Heart right ventricle (tissue), 16 donors: ENCODE results near the gene RAB11FIP5. TPM values are rescaled to one million over a fixed set of nuclear protein-coding genes. Genes with fewer than 3 reads are reported as not detected.
"Not testable (repeated sequence)": the region's sequence is repeated elsewhere in the genome, so short reads cannot be mapped to it uniquely, and the experiment has no call there.

ENCODE experiments used
- ATAC-seq, 8 donors: fragments of 200-7000 bp; cut with Tn5 transposase; one replicate each; pipeline ENCODE4 v1.9.1; 2020; ENCODE audit warnings: mild to moderate bottlenecking in 8 of 8, moderate library complexity in 8 of 8, moderate number of reproducible peaks in 1 of 8
- DNase-seq, 2 donors: peaks; one replicate each; pipeline ENCODE4 v3.0.0-alpha.2; 2020
- H3K27ac ChIP-seq, 10 donors: fragments of 200-600 bp; sonication (generic) in 2 of 10; one replicate each; pipeline versions ENCODE4 v1.5.0 to v1.8.0; 2020 to 2022; ENCODE audit warnings: mild to moderate bottlenecking in 3 of 10
- H3K27me3 ChIP-seq, 7 donors: fragments of 200-600 bp; one replicate each; pipeline ENCODE4 v1.8.0; 2021 to 2022; ENCODE audit warnings: mild to moderate bottlenecking in 2 of 7
- H3K36me3 ChIP-seq, 9 donors: fragments of 200-600 bp; sonication (generic) in 1 of 9; one replicate each; pipeline versions ENCODE4 v1.5.0 to v1.8.0; 2020 to 2022; ENCODE audit warnings: mild to moderate bottlenecking in 2 of 9
- H3K4me1 ChIP-seq, 9 donors: fragments of 200-600 bp; sonication (generic) in 1 of 9; one replicate each; pipeline versions ENCODE4 v1.5.0 to v1.8.0; 2020 to 2022; ENCODE audit warnings: mild to moderate bottlenecking in 4 of 9
- H3K4me3 ChIP-seq, 10 donors: fragments of 200-600 bp; sonication (generic) in 2 of 10; one replicate each; pipeline versions ENCODE4 v1.5.0 to v1.8.0; 2020 to 2022; ENCODE audit warnings: mild to moderate bottlenecking in 7 of 10, moderate library complexity in 2 of 10
- H3K9me3 ChIP-seq, 11 donors: fragments of 200-600 bp in 10 of 11; sonication (generic) in 2 of 11; one replicate each; pipeline versions ENCODE4 v1.5.0 to v1.8.0; 2013 to 2022; ENCODE audit warnings: mild to moderate bottlenecking in 2 of 11, control low read depth in 1 of 11, moderate library complexity in 1 of 11
- WGBS, 2 donors: extraction: QIAGEN DNeasy Blood & Tissue Kit; methylation state at CpG; one replicate each; pipeline ENCODE4 v1.1.7; 2013; ENCODE audit warnings: inconsistent platforms in 1 of 2; 5-methylcytosine and 5-hydroxymethylcytosine counted together
- intact Hi-C, 10 donors: fragments of 100-400 bp; cut with DNase I; formaldehyde crosslinking; loops; one replicate each; pipeline versions ENCODE4 v1.11.1 to v1.14.2; 2022
- polyA plus RNA-seq, 2 donors: library from polyadenylated mRNA; stranded (reverse); fragments of 200-250 nt; gene quantifications; one replicate each; pipeline ENCODE4 v1.2.3, GENCODE V29; 2013
- total RNA-seq, 10 donors: library from RNA; stranded (reverse); fragmentation: NEBNext Ultra II Directional in 3 of 10; extraction: Animal tissue kit (Norgen Biotek cat#: 25700) in 3 of 10; gene quantifications; one replicate each; pipeline versions ENCODE4 v1.2.1 to v1.2.4, GENCODE V29; 2021 to 2023
- TF ChIP-seq, protein P1 (sequence below), 9 donors: fragments of 200-600 bp; sonication (generic) in 2 of 9; IDR thresholded peaks; one replicate each; pipeline versions ENCODE4 v1.5.0 to v1.8.0; 2021 to 2022; ENCODE audit warnings: antibody characterized with exemption in 9 of 9, mild to moderate bottlenecking in 5 of 9, moderate library complexity in 1 of 9
- donor health status: Arrhythmogenic right ventricular cardiomyopathy.
- donor health status: ischemic (EF 13 %, LVEDD 7.1; RV severe dilation, severe dysfunction).
- donor health status: healthy with polysubstance abuse.
- donor health status: DM: no; HTN: yes; CAD: no.
- donor health status: DM: no; HTN: no; CAD: no.
- donor health status: ischemic (EF 25% LVEDD 6.9; RV normal size, moderate dysfunction).
- donor health status: ischemic (EF 25% LVEDD 5.7; RV mildly dilated, moderate dysfunction).
- donor health status: healthy.
- donor health status: DM: yes; HTN: yes; CAD: no.
- donor health status: Ischemic cardiomyopathy.
- donor health status: ischemic (EF 35%, LVEDD 5.7; RV mildly dilated, moderate dysfunction).
- donor health status: nonischemic (EF 11% LVEDD 7.7; RV severe dilation, severe dysfunction).
- donor health status: DM: yes; HTN: yes; CAD: no.
- donor health status: PGD.
- donor health status: ischemic (EF 29% LVEDD 5.4; RV normal size, mild dysfunction).
- donor health status: nonischemic (EF 23%, LVEDD 6.1; RV moderate dilation, normal function).

RAB11FIP5 gene
- total and polyA plus RNA-seq, 12 donors: 6.8 to 30.4 (median 22.3) TPM

DNA sequence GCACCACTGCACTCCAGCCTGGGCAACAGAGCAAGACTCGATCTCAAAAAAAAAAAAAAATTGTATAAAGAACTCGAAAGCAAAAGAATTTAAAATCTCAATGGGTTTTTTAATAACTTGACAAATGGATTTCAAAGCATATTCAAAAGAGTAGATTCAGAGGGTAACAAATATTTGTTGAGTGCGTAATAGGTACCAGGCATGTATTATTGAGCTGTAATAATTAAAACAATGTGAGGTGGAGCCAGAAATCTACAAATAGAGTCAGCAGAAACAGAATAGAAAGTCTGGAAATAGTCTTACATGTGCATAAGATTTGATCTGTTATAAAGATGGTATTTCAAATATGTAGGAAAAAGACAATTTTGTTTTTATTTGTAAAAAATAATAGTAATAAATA is 19.1 kb upstream of the RAB11FIP5 start:
- H3K9me3 ChIP-seq: no peaks in the 10 kb centered on the region
- DNase-seq: no peak
- intact Hi-C loops: no loop called here
- no peaks in the 10 kb centered on the region for H3K36me3 ChIP-seq
- H3K27ac ChIP-seq: no peak overlapping the region
- peaks cover 0 to under 1% (median 0%) of the 10 kb centered on the region in 7 donors for H3K27me3 ChIP-seq
- ATAC-seq: no peak
- H3K4me1 ChIP-seq: peaks cover 0 to 9% (median 0%) of the 10 kb centered on the region in 9 donors
- 96% methylated on average over 3 of the region's 3 CpGs for WGBS, 2 donors
- H3K4me3 ChIP-seq: no peak overlapping the region
- TF ChIP-seq, protein P1, sequence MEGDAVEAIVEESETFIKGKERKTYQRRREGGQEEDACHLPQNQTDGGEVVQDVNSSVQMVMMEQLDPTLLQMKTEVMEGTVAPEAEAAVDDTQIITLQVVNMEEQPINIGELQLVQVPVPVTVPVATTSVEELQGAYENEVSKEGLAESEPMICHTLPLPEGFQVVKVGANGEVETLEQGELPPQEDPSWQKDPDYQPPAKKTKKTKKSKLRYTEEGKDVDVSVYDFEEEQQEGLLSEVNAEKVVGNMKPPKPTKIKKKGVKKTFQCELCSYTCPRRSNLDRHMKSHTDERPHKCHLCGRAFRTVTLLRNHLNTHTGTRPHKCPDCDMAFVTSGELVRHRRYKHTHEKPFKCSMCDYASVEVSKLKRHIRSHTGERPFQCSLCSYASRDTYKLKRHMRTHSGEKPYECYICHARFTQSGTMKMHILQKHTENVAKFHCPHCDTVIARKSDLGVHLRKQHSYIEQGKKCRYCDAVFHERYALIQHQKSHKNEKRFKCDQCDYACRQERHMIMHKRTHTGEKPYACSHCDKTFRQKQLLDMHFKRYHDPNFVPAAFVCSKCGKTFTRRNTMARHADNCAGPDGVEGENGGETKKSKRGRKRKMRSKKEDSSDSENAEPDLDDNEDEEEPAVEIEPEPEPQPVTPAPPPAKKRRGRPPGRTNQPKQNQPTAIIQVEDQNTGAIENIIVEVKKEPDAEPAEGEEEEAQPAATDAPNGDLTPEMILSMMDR (IDR thresholded peaks at IDR 0.05): no peak

DNA sequence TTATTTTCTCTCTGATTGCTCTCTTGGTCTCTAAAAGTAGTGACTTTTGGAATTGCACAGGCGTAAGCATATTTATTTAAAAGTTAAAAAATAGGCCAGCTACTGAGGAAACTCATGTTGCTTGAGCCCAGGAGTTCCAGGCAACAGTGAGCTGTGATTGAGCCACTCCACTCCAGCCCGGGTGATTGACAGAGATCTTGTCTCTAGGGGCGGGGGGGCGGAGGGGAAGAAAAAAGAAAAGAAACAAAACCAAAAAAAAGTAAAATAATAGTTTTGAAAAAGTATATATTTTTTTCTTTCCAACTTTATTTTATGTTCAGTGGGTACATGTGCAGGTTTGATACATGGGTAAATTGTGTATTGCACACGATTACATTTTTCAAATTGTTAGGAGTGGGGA is 18.0 kb upstream of the RAB11FIP5 start:
- WGBS, 2 donors: 59 to 77% methylated on average over 5 of the region's 5 CpGs
- ATAC-seq: no peak

DNA sequence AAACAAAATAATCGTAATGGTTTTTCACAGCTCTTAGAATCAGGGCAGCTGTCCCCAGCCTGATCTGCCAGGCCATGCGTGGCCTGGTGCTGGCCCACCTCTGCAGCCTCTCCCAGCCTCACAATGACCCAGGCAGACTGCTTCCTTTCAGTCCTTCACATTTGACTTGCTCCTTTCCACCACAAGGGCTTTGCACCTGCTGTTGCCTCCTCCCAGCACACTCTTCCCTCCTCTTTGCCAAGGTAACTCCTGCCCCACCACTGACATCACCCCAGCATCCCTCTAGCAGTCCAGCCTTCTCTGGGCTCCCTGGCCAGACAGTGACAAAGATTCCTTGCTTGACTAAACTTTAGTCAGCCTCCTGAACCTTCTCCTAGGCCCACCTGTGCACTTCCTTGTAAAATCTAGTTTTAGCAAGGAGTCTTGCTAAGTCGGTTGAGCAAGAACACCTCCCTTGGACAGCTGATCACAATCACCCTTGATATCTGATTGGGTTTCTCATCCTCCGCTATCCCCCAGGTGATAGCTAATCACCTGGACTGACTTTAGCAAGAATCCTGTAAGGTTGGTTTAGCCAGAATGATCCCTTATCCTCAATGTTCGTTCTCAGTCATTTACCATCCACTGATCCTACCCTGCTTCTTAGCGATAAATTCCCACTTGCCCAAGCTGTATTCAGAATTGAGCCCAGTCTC is 16.2 kb upstream of the RAB11FIP5 start:
- DNase-seq: no peak
- intact Hi-C loops: no loop called here
- no peak for ATAC-seq
- 83 to 86% methylated on average over 6 of the region's 6 CpGs for WGBS, 2 donors
- H3K4me3 ChIP-seq: no peak overlapping the region
- H3K4me1 ChIP-seq: peaks cover 0 to 6% (median 0%) of the 10 kb centered on the region in 9 donors
- peaks cover 0 to 2% (median 0%) of the 10 kb centered on the region in 7 donors for H3K27me3 ChIP-seq
- no peaks in the 10 kb centered on the region for H3K9me3 ChIP-seq
- H3K27ac ChIP-seq: no peak overlapping the region
- TF ChIP-seq, protein P1 (IDR thresholded peaks at IDR 0.05): no peak
- H3K36me3 ChIP-seq: no peaks in the 10 kb centered on the region

More for the DNA sequence above, 18.0 kb upstream of the RAB11FIP5 start:
- Histone ChIP-seq H3K27ac (no peak overlapping the region), H3K4me3 (no peak overlapping the region), H3K4me1 (peaks cover 0 to 9% (median 0%) of the 10 kb centered on the region in 9 donors), H3K36me3 (no peaks in the 10 kb centered on the region), H3K27me3 (peaks cover 0 to 2% (median 0%) of the 10 kb centered on the region in 7 donors), H3K9me3 (no peaks in the 10 kb centered on the region)
- TF ChIP-seq, protein P1 (IDR thresholded peaks at IDR 0.05): no peak
- DNase-seq: no peak
- intact Hi-C loops: no loop called here

DNA sequence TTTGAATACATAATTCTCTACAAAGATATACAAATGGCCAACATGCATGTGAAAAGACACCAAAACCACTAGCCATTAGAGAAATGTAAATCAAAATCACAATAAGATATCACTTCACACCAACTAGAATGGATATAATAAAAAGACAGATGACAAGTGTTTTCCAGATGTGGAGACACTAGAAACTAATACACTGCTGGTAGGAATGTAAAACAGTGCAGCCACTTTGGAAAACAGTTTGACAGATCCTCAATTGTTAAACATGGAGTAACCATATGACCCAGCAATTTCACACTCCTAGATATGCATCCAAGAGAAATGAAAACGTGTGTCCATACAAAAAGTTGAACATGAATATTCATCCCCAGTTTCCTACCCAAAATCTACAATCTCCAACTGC is 9.8 kb upstream of the RAB11FIP5 start:
- intact Hi-C loops: no loop called here
- TF ChIP-seq, protein P1 (IDR thresholded peaks at IDR 0.05): no peak
- no peaks in the 10 kb centered on the region for H3K36me3 ChIP-seq
- no peak for DNase-seq
- no peak overlapping the region for H3K4me3 ChIP-seq
- H3K27ac ChIP-seq: no peak overlapping the region
- ATAC-seq: no peak
- peaks cover 0 to 13% (median 0%) of the 10 kb centered on the region in 7 donors for H3K27me3 ChIP-seq
- no peaks in the 10 kb centered on the region for H3K9me3 ChIP-seq
- 18 to 25% methylated on average over 1 of the region's 1 CpG for WGBS, 2 donors
- no peaks in the 10 kb centered on the region for H3K4me1 ChIP-seq

DNA sequence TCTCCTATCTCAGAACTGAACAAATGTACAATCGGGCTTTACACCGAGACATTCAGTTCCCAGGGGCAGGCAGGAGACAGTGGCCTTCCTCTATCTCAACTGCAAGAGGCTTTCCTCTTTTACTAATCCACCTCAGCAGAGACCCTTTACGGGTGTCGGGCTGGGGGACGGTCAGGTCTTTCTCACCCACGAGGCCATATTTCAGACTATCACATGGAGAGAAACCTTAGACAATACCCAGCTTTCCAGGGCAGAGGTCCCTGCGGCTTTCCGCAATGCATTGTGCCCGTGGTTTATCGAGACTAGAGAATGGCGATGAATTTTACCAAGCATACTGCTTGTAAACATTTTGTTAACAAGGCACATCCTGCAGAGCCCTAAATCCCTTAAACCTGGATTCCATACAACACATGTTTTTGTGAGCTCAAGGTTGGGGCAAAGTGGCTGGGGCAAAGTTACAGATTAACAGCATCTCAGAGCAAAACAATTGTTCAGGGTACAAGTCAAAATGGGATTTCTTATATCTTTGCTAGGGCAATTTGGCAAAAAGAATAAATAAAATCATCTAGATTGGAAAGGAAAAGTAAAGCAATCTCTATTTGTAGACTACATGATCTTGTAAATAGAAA is 7.0 kb upstream of the RAB11FIP5 start:
- ATAC-seq, H3K27ac ChIP-seq, H3K4me1 ChIP-seq, DNase-seq, H3K4me3 ChIP-seq, intact Hi-C loops, H3K9me3 ChIP-seq, H3K36me3 ChIP-seq: not testable (repeated sequence)
- 76 to 82% methylated on average over 11 of the region's 11 CpGs for WGBS, 2 donors
- H3K27me3 ChIP-seq: peaks cover 0 to 13% (median 0%) of the 10 kb centered on the region in 7 donors
